Measurements from ENCODE around the gene WDR36.

The WDR36 gene

GRCh38 chr5:111127453-111128195 lies 35.5 kb downstream of the WDR36 start:
- H3K9me2 ChIP-seq (replicated peaks; ENCODE audit: low read depth, low read length): no peaks in the 10 kb centered on the region
- no peaks in the 10 kb centered on the region for H3K4me1 ChIP-seq (ENCODE audit: insufficient read depth, low read length, poor library complexity, severe bottlenecking)
- H3K4me2 ChIP-seq (ENCODE audit: low read depth, low read length, poor library complexity, severe bottlenecking): no peak overlapping the region
- no peaks in the 10 kb centered on the region for H3F3A ChIP-seq (ENCODE audit: low read depth)
- no peak for TF ChIP-seq EZH2phosphoT487 (IDR thresholded peaks at IDR 0.05; ENCODE audit: borderline replicate concordance)
- TF ChIP-seq, protein P1, sequence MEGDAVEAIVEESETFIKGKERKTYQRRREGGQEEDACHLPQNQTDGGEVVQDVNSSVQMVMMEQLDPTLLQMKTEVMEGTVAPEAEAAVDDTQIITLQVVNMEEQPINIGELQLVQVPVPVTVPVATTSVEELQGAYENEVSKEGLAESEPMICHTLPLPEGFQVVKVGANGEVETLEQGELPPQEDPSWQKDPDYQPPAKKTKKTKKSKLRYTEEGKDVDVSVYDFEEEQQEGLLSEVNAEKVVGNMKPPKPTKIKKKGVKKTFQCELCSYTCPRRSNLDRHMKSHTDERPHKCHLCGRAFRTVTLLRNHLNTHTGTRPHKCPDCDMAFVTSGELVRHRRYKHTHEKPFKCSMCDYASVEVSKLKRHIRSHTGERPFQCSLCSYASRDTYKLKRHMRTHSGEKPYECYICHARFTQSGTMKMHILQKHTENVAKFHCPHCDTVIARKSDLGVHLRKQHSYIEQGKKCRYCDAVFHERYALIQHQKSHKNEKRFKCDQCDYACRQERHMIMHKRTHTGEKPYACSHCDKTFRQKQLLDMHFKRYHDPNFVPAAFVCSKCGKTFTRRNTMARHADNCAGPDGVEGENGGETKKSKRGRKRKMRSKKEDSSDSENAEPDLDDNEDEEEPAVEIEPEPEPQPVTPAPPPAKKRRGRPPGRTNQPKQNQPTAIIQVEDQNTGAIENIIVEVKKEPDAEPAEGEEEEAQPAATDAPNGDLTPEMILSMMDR (conservative IDR thresholded peaks at IDR 0.05; ENCODE audit: low read length): no peak
- no peak overlapping the region for H3K4me3 ChIP-seq (ENCODE audit: low read length, poor library complexity, severe bottlenecking)
- no peak overlapping the region for H2AFZ ChIP-seq (ENCODE audit: low read length)
- H3K36me3 ChIP-seq (ENCODE audit: insufficient read depth, low read length): peaks cover 22% of the 10 kb centered on the region; the same call in 1 of the 2 replicates
- no peaks in the 10 kb centered on the region for H4K20me1 ChIP-seq (ENCODE audit: insufficient read depth, low read length, poor library complexity, severe bottlenecking)
- H3K27me3 ChIP-seq (ENCODE audit: insufficient read depth, low read length, poor library complexity, severe bottlenecking): no peaks in the 10 kb centered on the region
- no peak overlapping the region for H3K9ac ChIP-seq (ENCODE audit: low read depth, low read length, poor library complexity, severe bottlenecking)
- H3K79me2 ChIP-seq (ENCODE audit: insufficient read depth, low read length): no peaks in the 10 kb centered on the region
- H3K9me3 ChIP-seq (ENCODE audit: insufficient read depth, low read depth, low read length): no peaks in the 10 kb centered on the region

GRCh38 chr5:111129938-111130337 lies 37.8 kb downstream of the WDR36 start:
- no peak overlapping the region for H3K4me3 ChIP-seq (ENCODE audit: low read length, poor library complexity, severe bottlenecking)
- peaks cover 9% of the 10 kb centered on the region; the same call in 1 of the 2 replicates for H3K36me3 ChIP-seq (ENCODE audit: insufficient read depth, low read length)
- H3K79me2 ChIP-seq (ENCODE audit: insufficient read depth, low read length): no peaks in the 10 kb centered on the region
- H3K9me2 ChIP-seq (replicated peaks; ENCODE audit: low read depth, low read length): no peaks in the 10 kb centered on the region
- no peaks in the 10 kb centered on the region for H3F3A ChIP-seq (ENCODE audit: low read depth)
- TF ChIP-seq, protein P1 (conservative IDR thresholded peaks at IDR 0.05; ENCODE audit: low read length): no peak
- no peak for TF ChIP-seq EZH2phosphoT487 (IDR thresholded peaks at IDR 0.05; ENCODE audit: borderline replicate concordance)
- H3K9ac ChIP-seq (ENCODE audit: low read depth, low read length, poor library complexity, severe bottlenecking): no peak overlapping the region
- no peaks in the 10 kb centered on the region for H3K27me3 ChIP-seq (ENCODE audit: insufficient read depth, low read length, poor library complexity, severe bottlenecking)
- H4K20me1 ChIP-seq (ENCODE audit: insufficient read depth, low read length, poor library complexity, severe bottlenecking): no peaks in the 10 kb centered on the region
- H3K4me2 ChIP-seq (ENCODE audit: low read depth, low read length, poor library complexity, severe bottlenecking): no peak overlapping the region
- H3K9me3 ChIP-seq (ENCODE audit: insufficient read depth, low read depth, low read length): no peaks in the 10 kb centered on the region
- H2AFZ ChIP-seq (ENCODE audit: low read length): no peak overlapping the region
- H3K4me1 ChIP-seq (ENCODE audit: insufficient read depth, low read length, poor library complexity, severe bottlenecking): no peaks in the 10 kb centered on the region

DNA sequence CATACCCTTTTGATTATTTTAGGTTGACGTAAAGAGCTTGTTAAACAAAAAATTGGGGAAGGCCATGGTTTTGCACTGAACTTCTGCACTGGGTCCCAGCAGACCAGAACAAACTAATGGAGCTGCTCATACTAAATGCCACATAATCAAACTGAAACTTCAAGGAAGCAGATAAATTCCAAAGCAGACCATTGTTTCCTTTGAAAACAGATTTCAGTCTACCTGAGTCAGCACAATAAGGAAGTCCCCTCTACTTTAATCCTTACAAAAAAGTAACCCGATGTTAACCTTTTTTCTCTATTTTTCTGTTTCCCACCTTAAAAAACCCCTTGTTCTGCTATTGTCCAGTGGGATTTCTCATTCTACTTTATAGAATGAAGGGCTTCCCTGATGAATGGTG lies 39.2 kb downstream of the WDR36 start:
- Histone ChIP-seq H3K9ac (ENCODE audit: low read depth, low read length, poor library complexity, severe bottlenecking) (no peak overlapping the region), H4K20me1 (ENCODE audit: insufficient read depth, low read length, poor library complexity, severe bottlenecking) (no peaks in the 10 kb centered on the region), H3F3A (ENCODE audit: low read depth) (no peaks in the 10 kb centered on the region), H3K36me3 (ENCODE audit: insufficient read depth, low read length) (peaks cover 3% of the 10 kb centered on the region; the same call in 1 of the 2 replicates), H3K4me1 (ENCODE audit: insufficient read depth, low read length, poor library complexity, severe bottlenecking) (no peaks in the 10 kb centered on the region), H3K79me2 (ENCODE audit: insufficient read depth, low read length) (no peaks in the 10 kb centered on the region), H3K4me3 (ENCODE audit: low read length, poor library complexity, severe bottlenecking) (no peak overlapping the region), H3K9me3 (ENCODE audit: insufficient read depth, low read depth, low read length) (no peaks in the 10 kb centered on the region), H3K27me3 (ENCODE audit: insufficient read depth, low read length, poor library complexity, severe bottlenecking) (no peaks in the 10 kb centered on the region), H3K9me2 (replicated peaks; ENCODE audit: low read depth, low read length) (no peaks in the 10 kb centered on the region), H2AFZ (ENCODE audit: low read length) (no peak overlapping the region), H3K4me2 (ENCODE audit: low read depth, low read length, poor library complexity, severe bottlenecking) (no peak overlapping the region)
- no peak for TF ChIP-seq EZH2phosphoT487 (IDR thresholded peaks at IDR 0.05; ENCODE audit: borderline replicate concordance)
- TF ChIP-seq, protein P1 (conservative IDR thresholded peaks at IDR 0.05; ENCODE audit: low read length): no peak

Measured in Loucy (cell line).